Measurements from ENCODE around the gene DIP2B.
"Not testable (repeated sequence)": the region's sequence is repeated elsewhere in the genome, so short reads cannot be mapped to it uniquely, and the experiment has no call there.

The DIP2B gene

GRCh38 chr12:50519353-50519752, 14.6 kb downstream of the DIP2B start:
- no peak for DNase-seq

- no peak for DNase-seq
Measured at GRCh38 chr12:50520416-50521207, 15.8 kb downstream of the DIP2B start.

GRCh38 chr12:50521781-50522180, 17.0 kb downstream of the DIP2B start:
- not testable (repeated sequence) for DNase-seq

GRCh38 chr12:50523772-50524171, 19.0 kb downstream of the DIP2B start:
- DNase-seq = no peak

- DNase-seq = no peak
Measured at GRCh38 chr12:50524621-50525020, 19.8 kb downstream of the DIP2B start.

- no peak for DNase-seq
Measured at GRCh38 chr12:50525422-50525821, 20.6 kb downstream of the DIP2B start.

- no peak for DNase-seq
Measured at GRCh38 chr12:50527359-50527726, 22.6 kb downstream of the DIP2B start.

- no peak for DNase-seq
Measured at GRCh38 chr12:50528800-50529199, 24.0 kb downstream of the DIP2B start.

- DNase-seq = no peak
Measured at GRCh38 chr12:50529345-50529744, 24.6 kb downstream of the DIP2B start.

- no peak for DNase-seq
Measured at GRCh38 chr12:50530532-50530931, 25.7 kb downstream of the DIP2B start.

GRCh38 chr12:50533203-50533584, 28.4 kb downstream of the DIP2B start:
- DNase-seq = no peak

- no peak for DNase-seq
Measured at GRCh38 chr12:50533971-50534370, 29.2 kb downstream of the DIP2B start.

GRCh38 chr12:50536831-50537537, 32.2 kb downstream of the DIP2B start:
- DNase-seq = no peak

- no peak for DNase-seq
Measured at GRCh38 chr12:50537538-50537919, 32.7 kb downstream of the DIP2B start.

GRCh38 chr12:50538182-50538581, 33.4 kb downstream of the DIP2B start:
- DNase-seq = no peak

GRCh38 chr12:50541139-50541538, 36.4 kb downstream of the DIP2B start:
- DNase-seq = no peak

- no peak for DNase-seq
Measured at GRCh38 chr12:50542448-50542847, 37.7 kb downstream of the DIP2B start.

- DNase-seq = not testable (repeated sequence)
Measured at GRCh38 chr12:50543188-50543587, 38.4 kb downstream of the DIP2B start.

- no peak for DNase-seq
Measured at GRCh38 chr12:50545213-50545612, 40.4 kb downstream of the DIP2B start.

- DNase-seq = no peak
Measured at GRCh38 chr12:50545786-50546185, 41.0 kb downstream of the DIP2B start.

- no peak for DNase-seq
Measured at GRCh38 chr12:50546441-50547318, 41.9 kb downstream of the DIP2B start.

- DNase-seq = no peak
Measured at GRCh38 chr12:50547742-50548141, 43.0 kb downstream of the DIP2B start.

GRCh38 chr12:50549885-50550284, 45.1 kb downstream of the DIP2B start:
- no peak for DNase-seq

Data from SIG-M5 (cell line).